ENCODE measurements around the gene TPI1. TPM values are rescaled to one million over a fixed set of nuclear protein-coding genes. Genes with fewer than 3 reads are reported as not detected.

The TPI1 gene
- total RNA-seq, 4 donors from 2014 or later = 363 to 700 (median 468) TPM

- Histone ChIP-seq H3K9me3 (no peaks in the 10 kb centered on the region), H3K4me3 (replicated peaks in 1 of 3) (no peak overlapping the region), H3K27ac (no peak overlapping the region), H3K36me3 (no peaks in the 10 kb centered on the region), H3K27me3 (no peaks in the 10 kb centered on the region), H3K4me1 (peaks cover 26 to 31% of the 10 kb centered on the region in 2 donors)
- WGBS, 2 donors = 81 to 85% methylated on average over 15 of the region's 15 CpGs
- no peak for TF ChIP-seq POLR2A (IDR thresholded peaks at IDR 0.05)
- DNase-seq = no peak
- intact Hi-C loops (cut with DNase I) = loop anchor here (5.0 kb wide), 1 partner anchor 40 kb away; the partner anchor contains the start of gene SPSB2
Measured at GRCh38 chr12:6912164-6912935, 45.0 kb downstream of the TPI1 start.

DNA sequence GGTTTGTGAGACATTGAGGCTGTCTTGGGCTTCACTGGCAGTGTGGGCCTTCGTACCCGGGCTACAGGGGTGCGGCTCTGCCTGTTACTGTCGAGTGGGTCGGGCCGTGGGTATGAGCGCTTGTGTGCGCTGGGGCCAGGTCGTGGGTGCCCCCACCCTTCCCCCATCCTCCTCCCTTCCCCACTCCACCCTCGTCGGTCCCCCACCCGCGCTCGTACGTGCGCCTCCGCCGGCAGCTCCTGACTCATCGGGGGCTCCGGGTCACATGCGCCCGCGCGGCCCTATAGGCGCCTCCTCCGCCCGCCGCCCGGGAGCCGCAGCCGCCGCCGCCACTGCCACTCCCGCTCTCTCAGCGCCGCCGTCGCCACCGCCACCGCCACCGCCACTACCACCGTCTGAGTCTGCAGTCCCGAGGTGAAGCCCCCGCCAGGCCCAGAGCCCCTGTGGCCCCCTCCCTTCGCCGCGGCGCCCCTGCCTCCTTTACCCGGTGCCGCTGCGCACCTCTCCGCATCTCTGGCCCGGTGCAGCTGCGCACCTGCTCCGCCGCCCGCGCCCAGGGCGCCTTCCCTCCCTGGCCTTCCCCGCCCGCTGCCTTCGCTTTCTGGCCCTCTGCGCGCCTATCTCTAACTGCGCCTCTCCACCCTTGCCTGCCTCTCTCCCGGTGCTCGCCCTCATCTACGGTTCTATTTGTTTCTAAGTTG is 47.1 kb downstream of the TPI1 start, which contains the start of gene ENO2:
ENO2 (plus strand) TSS at position 335 of the 701 bp plus-strand sequence. CDS start 1,253 bp downstream, outside the sequence.
- Histone ChIP-seq H3K9me3 (no peaks in the 10 kb centered on the region), H3K27ac (peak within 1 kb of the TSS; percentile 50 to 76 (median 76)), H3K27me3 (no peaks in the 10 kb centered on the region), H3K4me3 (replicated peaks in 1 of 3) (peak within 1 kb of the TSS; percentile 24 to 61 (median 34)), H3K36me3 (no peaks in the 10 kb centered on the region), H3K4me1 (peaks cover 26 to 32% of the 10 kb centered on the region in 2 donors)
- DNase-seq = peak; percentile 76 to 77
- 0 to 2% methylated on average over 16 to 35 of the region's 68 CpGs for WGBS, 2 donors
- no peak for TF ChIP-seq CTCF (IDR thresholded peaks at IDR 0.05)
- peak in 1 of 2 donors; percentile 61 for TF ChIP-seq POLR2A (IDR thresholded peaks at IDR 0.05)
- intact Hi-C loops (cut with DNase I) = loop anchor here (5.0 kb wide), 1 partner anchor 42 kb away; the partner anchor contains the start of gene SPSB2

DNA sequence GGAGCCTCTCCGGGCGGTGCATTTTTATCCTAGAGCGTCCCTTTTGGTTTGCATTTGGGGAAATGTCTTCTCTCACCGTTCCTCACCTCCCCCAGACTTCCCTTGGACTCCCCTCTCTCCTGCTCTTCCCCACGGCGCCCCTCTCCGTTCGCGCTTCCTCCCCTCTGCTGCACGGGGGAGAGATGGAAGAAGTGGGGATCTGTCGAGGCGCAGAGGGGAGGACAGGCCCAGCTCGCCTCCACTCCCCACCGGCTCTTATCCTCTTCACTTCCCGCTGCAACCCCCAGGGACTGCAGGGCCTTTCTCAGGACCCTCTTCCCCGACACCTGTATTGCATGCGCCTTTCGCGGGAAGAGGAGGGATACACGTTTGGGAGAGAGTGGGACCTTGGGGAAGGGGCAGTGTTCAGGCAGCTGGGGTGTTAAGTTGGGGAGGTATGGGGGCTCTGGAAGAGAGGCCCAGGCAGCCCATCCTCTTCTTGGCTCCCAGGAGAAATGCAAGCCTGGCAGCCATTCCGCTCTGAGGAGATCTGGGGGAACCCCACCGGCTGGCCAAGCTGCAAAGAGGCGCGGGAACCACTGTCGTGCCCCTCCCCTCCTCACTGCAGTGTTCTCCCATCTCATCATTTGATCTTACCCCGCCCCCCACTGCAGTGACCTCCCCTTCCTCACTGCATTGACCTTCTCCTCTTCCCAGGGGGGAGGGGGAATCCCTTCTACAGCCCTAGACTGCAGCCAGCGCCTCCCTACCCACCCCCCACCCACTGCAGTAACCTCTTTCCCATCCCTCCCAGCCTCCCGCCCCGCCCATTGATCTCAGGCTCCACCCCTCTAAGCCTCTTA is 47.8 kb downstream of the TPI1 start:
- 16 to 20% methylated on average over 29 of the region's 29 CpGs for WGBS, 2 donors
- Histone ChIP-seq H3K4me1 (peaks cover 26 to 32% of the 10 kb centered on the region in 2 donors), H3K36me3 (no peaks in the 10 kb centered on the region), H3K27ac (peak overlapping the region; percentile 50 to 76 (median 76)), H3K4me3 (replicated peaks in 1 of 3) (peak overlapping the region; percentile 24 to 61 (median 34)), H3K27me3 (no peaks in the 10 kb centered on the region), H3K9me3 (no peaks in the 10 kb centered on the region)
- DNase-seq = peak; percentile 42 to 45
- no peak for TF ChIP-seq POLR2A (IDR thresholded peaks at IDR 0.05)
- no peak for TF ChIP-seq CTCF (IDR thresholded peaks at IDR 0.05)
- intact Hi-C loops (cut with DNase I) = loop anchor here (5.0 kb wide), 1 partner anchor 43 kb away; the partner anchor contains the start of gene SPSB2

DNA sequence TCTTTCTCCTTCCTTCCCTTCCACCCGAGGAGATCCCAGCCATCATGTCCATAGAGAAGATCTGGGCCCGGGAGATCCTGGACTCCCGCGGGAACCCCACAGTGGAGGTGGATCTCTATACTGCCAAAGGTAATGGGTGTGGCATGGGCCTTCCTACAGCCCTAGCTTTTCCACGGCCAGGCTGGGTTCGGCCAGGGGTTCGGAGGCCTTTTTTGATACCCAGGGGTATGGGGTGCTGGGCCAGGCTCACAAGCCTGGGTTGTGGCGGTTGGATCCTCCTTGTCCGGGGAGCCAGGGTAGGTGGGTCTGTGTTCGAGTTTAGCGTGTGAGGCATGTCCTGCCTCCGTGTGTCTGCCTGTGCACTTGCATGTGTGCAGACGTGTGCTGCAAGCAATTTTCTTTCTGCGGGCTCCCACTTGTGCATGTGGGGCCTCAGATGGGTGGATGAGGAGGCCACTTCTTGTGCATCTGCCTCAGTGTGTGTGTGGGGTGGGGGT is 48.5 kb downstream of the TPI1 start:
- Histone ChIP-seq H3K9me3 (no peaks in the 10 kb centered on the region), H3K4me1 (peaks cover 26 to 32% of the 10 kb centered on the region in 2 donors), H3K27me3 (no peaks in the 10 kb centered on the region), H3K36me3 (no peaks in the 10 kb centered on the region), H3K27ac (peak overlapping the region; percentile 49 to 62 (median 55)), H3K4me3 (replicated peaks in 1 of 3) (no peak overlapping the region)
- DNase-seq = no peak
- TF ChIP-seq POLR2A (IDR thresholded peaks at IDR 0.05) = no peak
- TF ChIP-seq CTCF (IDR thresholded peaks at IDR 0.05) = no peak
- WGBS, 2 donors = 77 to 79% methylated on average over 9 to 10 of the region's 14 CpGs
- intact Hi-C loops (cut with DNase I) = no loop called here

Data from thyroid gland (tissue), 4 donors.